Stimulated activated CD4-positive, alpha-beta T cell treated with anti-CD3 and anti-CD28 coated beads, Interleukin-2, amount 100 ng/mL, for 48 hours (primary cell): Measurements from ENCODE around the gene NPBWR2.

Experiments
- DNase-seq, 2 donors: peaks; one replicate each; pipeline ENCODE4 v3.0.0-alpha.2; 2020

The NPBWR2 gene

DNA sequence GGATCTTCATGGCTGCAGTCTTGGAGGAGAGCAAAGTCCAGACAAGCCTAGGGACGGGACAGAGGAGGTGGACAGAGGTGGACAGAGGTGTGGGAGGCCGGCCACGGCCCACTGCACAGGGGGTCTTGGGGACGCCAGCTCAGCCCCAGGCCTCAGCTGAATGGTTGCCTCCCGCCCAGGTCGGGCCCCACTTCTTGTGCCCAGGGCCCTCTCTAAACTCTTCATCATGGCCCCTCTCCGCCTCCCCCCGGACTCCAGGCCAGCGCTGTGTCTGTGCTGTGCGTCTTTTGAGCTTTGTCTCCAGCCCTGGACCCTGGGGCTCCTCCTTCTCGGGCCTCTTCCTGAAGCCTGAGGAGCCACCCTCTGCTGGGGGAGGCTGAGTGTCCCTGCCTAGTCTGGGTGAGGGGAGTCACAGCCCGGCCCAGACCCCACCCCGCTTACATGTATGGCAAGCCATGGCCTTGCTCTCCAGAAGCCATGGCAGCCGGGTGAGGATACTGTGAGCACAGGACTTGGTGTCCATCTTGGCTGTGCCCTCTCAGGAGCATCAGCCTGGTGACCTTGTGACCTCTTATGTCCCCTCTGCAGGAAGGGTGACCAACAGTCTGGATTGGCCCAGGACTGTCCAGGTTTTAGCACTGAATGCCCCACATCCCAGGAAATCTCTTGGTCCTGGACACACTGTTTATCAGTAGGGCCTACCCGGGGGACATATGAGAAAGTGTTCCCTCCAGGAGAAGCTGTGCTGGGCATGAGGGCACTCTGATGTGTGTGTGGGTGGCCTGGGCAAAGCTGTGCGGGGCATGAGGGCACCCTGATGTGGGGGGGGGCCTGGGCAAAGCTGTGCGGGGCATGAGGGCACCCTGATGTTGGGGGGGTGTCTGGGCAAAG, 9.4 kb upstream of the NPBWR2 start:
- no peak for DNase-seq

- no peak for DNase-seq
These were observed 8.7 kb upstream of the NPBWR2 start for GRCh38 chr20:64116016-64116415.

DNA sequence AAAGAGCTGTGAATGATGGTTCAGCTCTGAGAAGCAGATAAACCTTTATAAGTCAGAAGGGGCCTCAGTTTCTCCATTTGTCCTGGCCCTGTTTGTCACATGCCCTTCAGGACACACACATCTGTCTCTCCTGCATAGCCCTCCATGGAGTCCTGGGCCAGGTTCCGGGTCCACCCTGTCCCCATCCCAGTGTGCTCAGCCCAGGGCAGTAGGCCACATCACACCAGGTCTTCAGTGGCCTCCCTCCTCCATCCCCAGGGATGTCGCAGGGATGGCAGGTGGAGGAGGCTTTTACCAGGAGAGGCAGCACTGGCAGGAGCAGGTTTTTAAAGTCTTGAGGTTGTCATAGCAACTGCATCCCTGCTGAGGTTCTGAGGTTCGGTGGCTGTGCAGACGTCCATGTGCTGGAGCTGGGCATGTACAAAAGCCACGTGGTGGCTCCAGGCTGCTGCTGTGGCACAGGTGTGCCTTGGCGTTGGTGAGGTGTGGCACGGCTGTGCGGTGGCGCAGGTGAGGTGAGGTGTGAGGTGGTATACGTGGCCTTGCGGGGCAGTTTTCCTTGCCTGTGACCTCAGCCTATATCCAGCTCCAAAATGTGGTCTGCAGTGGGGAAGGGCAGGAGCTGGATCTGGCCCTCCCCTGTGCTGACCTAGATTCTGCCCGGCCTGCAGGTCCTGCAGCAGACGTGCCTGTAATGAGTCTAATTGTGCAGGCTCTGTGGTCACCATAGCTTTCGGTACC, 8.0 kb upstream of the NPBWR2 start:
- DNase-seq: no peak

DNA sequence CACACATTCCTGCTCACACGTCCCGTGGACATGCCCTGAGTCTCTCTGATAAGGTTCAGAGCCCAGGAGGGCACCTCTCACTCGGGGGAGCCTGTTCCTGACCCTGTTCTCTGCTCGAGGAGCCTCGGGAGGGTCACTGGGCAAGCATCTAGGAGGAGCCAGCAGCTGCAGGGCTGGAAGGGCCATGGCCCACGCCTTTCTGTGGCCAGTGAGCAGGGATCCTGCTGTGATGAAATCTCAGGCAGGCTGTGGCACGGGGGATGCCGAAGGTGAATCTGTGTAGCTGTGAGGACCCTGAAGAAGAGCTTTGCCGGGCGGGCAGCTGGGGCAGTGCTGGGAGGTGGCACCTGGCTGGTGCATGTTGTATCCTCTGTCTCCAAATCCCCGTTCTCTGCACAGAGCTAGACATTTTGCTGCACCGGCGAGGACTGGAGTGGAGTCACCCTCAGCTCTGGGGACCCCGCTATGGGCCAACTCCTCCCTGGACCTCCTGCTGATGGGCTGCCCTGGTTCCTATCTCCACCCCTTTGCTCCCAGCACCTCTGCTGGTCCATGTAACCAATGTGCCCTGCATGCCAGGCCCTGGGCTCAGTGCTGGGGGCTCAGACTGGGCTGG, 7.1 kb upstream of the NPBWR2 start:
- no peak for DNase-seq

DNA sequence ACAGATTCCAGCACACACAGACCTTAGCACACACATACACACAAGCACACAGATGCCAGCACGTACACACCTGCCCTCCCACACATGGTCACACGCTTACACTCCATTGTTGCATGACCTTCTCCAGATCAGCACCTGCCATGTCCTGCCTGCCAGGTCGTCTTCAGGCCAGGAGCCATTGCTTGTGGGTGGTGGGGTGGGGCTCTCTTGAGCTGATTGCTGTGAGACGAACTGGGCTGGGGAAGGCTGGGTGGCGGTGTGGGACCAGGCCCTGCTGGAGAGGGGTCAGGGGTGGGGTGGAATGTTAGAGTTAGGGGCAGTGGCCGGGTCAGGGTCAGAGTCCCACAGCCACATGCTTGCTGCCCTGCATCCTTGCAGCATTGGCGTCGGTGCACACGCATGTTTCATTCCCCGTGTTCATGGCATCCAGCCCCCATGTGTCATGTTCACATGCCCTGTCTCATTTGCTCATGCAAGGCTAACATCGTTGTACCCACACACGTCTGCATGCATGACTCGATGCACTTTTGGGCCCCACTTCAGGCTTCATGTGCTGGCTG, 6.5 kb upstream of the NPBWR2 start:
- no peak for DNase-seq

- no peak for DNase-seq
These were observed 6.0 kb upstream of the NPBWR2 start for GRCh38 chr20:64113444-64113775.

- no peak for DNase-seq
These were observed 5.5 kb upstream of the NPBWR2 start for GRCh38 chr20:64112691-64113443.

GRCh38 chr20:64111841-64112641, 4.7 kb upstream of the NPBWR2 start:
- no peak for DNase-seq

- no peak for DNase-seq
These were observed 3.2 kb upstream of the NPBWR2 start for GRCh38 chr20:64110411-64111068.

DNA sequence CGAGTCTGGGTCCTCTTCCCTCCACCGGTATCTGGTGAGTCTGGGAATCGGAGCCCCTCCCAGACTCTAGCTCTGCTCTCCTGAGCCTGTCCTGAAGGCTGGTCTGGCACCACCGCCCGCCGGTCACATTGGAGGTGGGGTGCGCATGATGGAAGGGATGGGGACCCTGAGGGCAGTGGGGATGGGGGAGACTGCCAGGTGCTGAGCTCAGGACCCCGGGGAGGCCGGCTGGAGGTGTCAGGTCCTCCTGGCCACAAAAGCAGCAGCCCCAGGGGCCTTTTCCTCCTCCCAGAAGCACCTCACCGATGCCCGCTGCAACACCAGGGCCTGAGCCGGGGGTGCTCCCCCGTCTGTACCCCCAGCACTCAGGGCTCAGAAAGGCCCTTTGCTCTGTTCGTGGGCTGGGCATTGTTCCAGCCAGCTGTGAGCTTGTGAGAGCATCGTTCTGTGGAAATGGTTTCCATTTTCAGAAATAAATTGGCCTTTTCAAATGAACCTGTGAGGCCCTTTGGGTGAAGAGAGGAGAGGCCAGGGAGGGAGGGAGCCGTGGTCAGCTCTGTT, 2.5 kb upstream of the NPBWR2 start:
- DNase-seq: no peak

DNA sequence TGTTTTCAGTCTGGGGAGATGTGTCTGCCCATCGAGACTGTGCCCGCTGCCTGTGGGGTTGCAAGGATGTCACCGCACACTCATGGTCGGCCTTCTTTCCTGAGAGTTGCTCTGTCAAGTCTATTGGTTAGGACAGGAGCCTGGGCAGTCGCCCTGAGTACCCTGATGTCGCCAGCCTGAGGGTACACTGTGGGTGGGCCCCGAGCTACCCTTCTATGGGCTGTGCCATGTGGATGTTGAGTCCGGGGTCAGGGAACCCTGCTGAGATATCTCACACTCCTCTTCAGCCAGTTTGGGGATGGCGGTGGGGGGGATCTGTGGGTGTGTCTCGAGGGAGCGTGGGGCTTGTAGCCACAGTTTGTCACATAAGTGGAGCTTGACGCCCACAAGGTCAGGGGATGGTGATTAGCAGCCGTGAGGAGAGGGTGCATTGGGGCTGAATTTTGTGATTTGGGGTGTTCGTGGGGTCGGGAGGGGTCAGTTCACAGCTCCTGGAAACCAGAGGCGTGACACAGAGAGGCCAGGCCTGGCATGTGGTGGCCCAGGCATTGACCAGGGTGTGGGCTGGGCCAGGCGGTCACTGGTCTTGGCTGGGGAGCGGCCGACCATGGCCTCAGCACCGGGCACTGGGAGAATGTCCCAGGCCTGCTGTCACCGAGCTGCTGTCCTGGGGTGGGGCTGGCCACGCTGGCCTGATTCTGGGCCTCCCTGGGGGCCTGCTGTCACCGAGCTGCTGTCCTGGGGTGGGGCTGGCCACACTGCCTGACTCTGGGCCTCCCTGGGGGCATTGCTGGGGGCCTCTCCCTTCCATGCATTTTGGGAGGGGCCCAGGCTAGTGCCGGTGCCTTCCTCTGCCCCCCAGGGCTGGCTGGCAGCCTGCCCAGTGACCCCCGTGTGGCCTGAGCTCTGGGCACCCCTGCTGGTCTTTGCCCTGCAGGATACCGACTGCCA, 1.6 kb upstream of the NPBWR2 start:
- no peak for DNase-seq

- DNase-seq: no peak
These were observed 532 bp upstream of the NPBWR2 start for GRCh38 chr20:64107736-64108457.

DNA sequence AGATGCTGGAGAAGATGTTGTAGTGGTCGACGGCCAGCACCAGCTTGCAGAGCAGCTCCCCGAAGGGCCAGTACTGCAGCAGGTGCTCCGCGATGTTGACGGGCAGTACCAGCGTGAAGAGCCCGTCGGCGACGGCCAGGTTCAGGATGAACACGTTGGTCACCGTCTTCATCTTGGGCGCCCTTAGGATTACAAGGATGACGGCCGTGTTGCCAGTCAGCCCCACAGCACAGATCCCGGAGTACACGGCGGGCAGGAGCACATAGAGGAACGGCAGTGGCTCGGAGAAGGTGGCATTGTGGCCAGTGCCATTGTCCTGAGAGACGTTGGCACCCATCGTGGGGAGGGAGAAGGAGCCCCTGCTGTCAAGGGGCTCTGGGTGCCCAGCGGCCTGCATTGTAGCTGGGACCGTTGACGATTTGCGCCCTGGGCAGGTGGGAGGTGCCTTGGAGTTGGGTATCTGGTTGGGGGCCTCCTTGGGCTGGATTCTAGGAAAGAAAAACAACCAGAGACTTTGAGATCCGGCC, 867 bp downstream of the NPBWR2 start:
- DNase-seq: no peak

DNA sequence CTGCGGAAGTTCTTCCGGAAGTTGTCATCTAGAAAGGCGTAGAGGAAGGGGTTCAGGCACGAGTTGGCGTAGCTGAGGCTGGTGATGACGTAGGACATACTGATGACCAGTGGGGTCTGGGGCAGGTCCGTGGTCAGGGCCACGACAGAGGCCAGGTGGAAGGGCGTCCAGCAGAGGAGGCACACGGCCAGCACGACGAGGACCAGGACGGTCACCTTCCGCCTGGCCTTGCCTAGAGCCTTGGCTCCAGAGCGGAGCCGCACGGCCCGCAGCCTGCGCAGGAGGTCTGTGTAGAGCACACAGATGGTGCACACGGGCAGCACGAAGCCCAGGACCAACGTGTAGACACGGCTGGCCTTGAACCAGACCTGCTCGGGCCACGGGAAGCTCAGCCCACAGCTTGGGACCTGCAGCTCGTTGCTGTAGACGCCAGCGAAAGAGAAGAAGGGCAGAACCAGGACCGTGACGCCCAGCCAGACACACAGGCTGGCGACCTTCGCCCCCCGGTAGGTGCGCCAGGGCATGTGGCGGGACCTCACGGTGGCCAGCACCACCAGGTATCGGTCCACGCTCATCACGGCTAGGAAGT, 1.4 kb downstream of the NPBWR2 start:
- DNase-seq: no peak

GRCh38 chr20:64104667-64105451, 2.5 kb downstream of the NPBWR2 start:
- no peak for DNase-seq

DNA sequence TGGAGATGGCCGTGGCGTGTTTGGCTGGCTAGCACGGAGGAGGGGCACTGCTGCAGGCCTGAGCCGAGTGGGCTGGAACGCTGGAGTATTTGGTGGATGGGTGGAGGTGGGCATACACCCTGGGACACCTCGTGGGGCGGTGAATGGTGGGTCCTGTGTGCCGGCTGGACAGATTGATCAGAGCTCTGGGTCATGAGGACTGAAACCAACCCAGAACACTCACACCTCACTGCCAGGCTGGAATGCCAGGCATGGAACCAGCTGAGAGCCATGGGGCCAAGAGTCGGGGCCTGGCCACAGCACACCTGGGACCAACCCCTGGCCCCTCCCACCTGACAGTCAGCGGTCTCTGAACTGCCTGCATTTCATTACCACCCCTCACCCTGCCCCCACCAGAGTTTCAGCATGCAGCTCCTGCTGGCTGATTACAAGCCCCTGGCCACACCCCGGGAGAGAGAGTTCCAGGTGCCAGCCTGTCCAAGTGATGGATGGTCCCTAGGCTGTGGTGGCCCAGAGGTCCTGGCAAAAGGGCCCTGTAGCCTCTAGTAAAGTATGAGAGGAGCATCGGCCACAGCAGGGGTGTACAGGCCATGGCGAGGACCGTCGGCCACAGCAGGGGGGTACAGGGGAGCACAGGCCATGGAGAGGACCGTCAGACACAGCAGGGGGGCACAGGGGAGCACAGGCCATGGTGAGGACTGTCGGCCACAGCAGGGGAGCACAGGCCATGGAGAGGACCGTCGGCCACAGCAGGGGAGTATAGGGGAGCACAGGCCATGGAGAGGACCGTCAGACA, 3.3 kb downstream of the NPBWR2 start:
- no peak for DNase-seq
